OCI-M2 (cell line): ENCODE data around the gene SLC35G4.
"Not testable (repeated sequence)": the region's sequence is repeated elsewhere in the genome, so short reads cannot be mapped to it uniquely, and the experiment has no call there.

Experiments used
- DNase-seq: peaks from one replicate; lab custom pipeline; 2025; ENCODE audit not compliant: unreplicated experiment; lab: John Stamatoyannopoulos, UW

Gene SLC35G4

GRCh38 chr18:11613073-11613472 lies 3.7 kb downstream of the SLC35G4 start:
- DNase-seq = not testable (repeated sequence)

GRCh38 chr18:11613611-11614010 lies 4.2 kb downstream of the SLC35G4 start:
- not testable (repeated sequence) for DNase-seq

- not testable (repeated sequence) for DNase-seq
Measured at GRCh38 chr18:11614042-11614441, 4.6 kb downstream of the SLC35G4 start.

- DNase-seq = not testable (repeated sequence)
Measured at GRCh38 chr18:11614981-11615380, 5.6 kb downstream of the SLC35G4 start.

GRCh38 chr18:11647310-11647709 lies 37.9 kb downstream of the SLC35G4 start:
- DNase-seq = not testable (repeated sequence)

GRCh38 chr18:11647804-11648203 lies 38.4 kb downstream of the SLC35G4 start:
- DNase-seq = not testable (repeated sequence)

- no peak for DNase-seq
Measured at GRCh38 chr18:11649839-11650238, 40.4 kb downstream of the SLC35G4 start.

- no peak for DNase-seq
Measured at GRCh38 chr18:11651899-11652298, 42.5 kb downstream of the SLC35G4 start.

- no peak for DNase-seq
Measured at GRCh38 chr18:11653521-11653920, 44.1 kb downstream of the SLC35G4 start.

GRCh38 chr18:11654736-11655605 lies 45.6 kb downstream of the SLC35G4 start:
- DNase-seq = no peak

GRCh38 chr18:11655606-11655932 lies 46.2 kb downstream of the SLC35G4 start:
- DNase-seq = no peak

GRCh38 chr18:11657152-11657551 lies 47.8 kb downstream of the SLC35G4 start:
- no peak for DNase-seq

GRCh38 chr18:11657554-11657953 lies 48.2 kb downstream of the SLC35G4 start:
- DNase-seq = no peak

GRCh38 chr18:11658019-11658418 lies 48.6 kb downstream of the SLC35G4 start:
- no peak for DNase-seq

- DNase-seq = no peak
Measured at GRCh38 chr18:11658989-11659388, 49.6 kb downstream of the SLC35G4 start.
